ENCODE measurements around the gene PAK4. TPM values are rescaled to one million over a fixed set of nuclear protein-coding genes. Genes with fewer than 3 reads are reported as not detected.

The PAK4 gene
- total and polyA plus RNA-seq, 9 of the 15 experiments (the other 6 are each of a cell fraction or from before 2014, with no cell fraction given), result 0.21 to 33.5 (median 5.8) TPM

DNA sequence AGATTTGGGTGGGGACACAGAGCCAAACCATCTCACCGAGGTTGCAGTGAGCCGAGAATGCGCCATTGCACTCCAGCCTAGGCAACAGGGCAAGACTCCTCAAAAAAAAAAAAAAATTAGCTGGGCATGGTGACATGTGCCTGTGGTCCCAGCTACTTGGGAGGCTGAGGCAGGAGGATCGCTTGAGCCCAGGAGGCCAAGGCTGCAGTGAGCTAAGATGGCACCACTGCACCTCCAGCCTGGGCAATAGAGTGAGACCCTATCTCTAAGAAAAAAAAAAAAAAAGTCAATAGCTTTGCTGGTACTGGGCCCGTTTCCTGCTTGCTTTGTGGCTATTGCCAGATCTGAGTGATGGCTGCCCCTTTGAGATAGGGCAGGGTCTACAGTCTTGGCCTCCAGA is 28.3 kb upstream of the PAK4 start:
- Histone ChIP-seq H2AFZ (ENCODE audit: low read depth, low read length) (no peak overlapping the region), H4K20me1 (replicated peaks; ENCODE audit: control insufficient read depth, insufficient read depth, low read length) (no peaks in the 10 kb centered on the region; the same call in 1 of the 2 replicates), H3K27me3 (ENCODE audit: control insufficient read depth in 2 of 2, insufficient read depth in 2 of 2, low read length in 2 of 2) (peaks cover 14 to 23% of the 10 kb centered on the region in 2 experiments; a peak in 4 of 5 replicates), H3K79me2 (ENCODE audit: control insufficient read depth, insufficient read depth, low read length) (no peaks in the 10 kb centered on the region), H3K27ac (ENCODE audit: extremely low read depth, low read depth, low read length) (no peak overlapping the region), H3K36me3 (ENCODE audit: control insufficient read depth, insufficient read depth, low read length) (no peaks in the 10 kb centered on the region), H3K4me2 (ENCODE audit: insufficient read depth, low read length) (no peak overlapping the region), H3K9me3 (replicated peaks; ENCODE audit: control insufficient read depth, insufficient read depth, low read depth, low read length) (no peaks in the 10 kb centered on the region), H3K4me3 (no peak overlapping the region), H3K4me1 (replicated peaks in 1 of 2; ENCODE audit: control insufficient read depth in 2 of 2, insufficient read depth in 2 of 2, low read length in 2 of 2) (no peaks in the 10 kb centered on the region), H3K9ac (ENCODE audit: insufficient read depth in 1 of 2, low read depth in 2 of 2, low read length in 2 of 2) (no peak overlapping the region), H3K9me1 (ENCODE audit: control insufficient read depth, insufficient read depth, low read length) (no peaks in the 10 kb centered on the region)
- in situ Hi-C loops (cut with MboI), result no loop called here
- intact Hi-C loops (cut with micrococcal nuclease), result no loop called here
- FAIRE-seq, result no peak
- POLR2A ChIA-PET, result no interaction called here
- no peak for TF ChIP-seq CEBPG (CRISPR knock-in tag; IDR thresholded peaks at IDR 0.05)
- TF ChIP-seq CEBPG (tag; conservative IDR thresholded peaks at IDR 0.05 in 1 of 2, IDR thresholded peaks at IDR 0.05 in 1 of 2), result no peak
- peak; percentile 78 for TF ChIP-seq ZNF121 (CRISPR knock-in tag; conservative IDR thresholded peaks at IDR 0.05)
- DNase-seq (ENCODE audit: extremely low read depth in 1 of 4, low spot score in 3 of 4), result no peak
- CTCF ChIA-PET (ENCODE audit: low intra/inter-chr PET ratio), result no interaction called here
- no TSS peak for BruUV-seq (replicated peaks)
- 3% methylated on average over 5 of the region's 5 CpGs for WGBS (ENCODE audit: insufficient coverage, low coverage, missing lambda C conversion rate)
- ATAC-seq, result no peak

GRCh38 chr19:39097721-39098120 is 27.9 kb upstream of the PAK4 start:
- in situ Hi-C loops (cut with MboI), result no loop called here
- H3K79me2 ChIP-seq (ENCODE audit: control insufficient read depth, insufficient read depth, low read length), result no peaks in the 10 kb centered on the region
- no TSS peak for BruUV-seq (replicated peaks)

More at GRCh38 chr19:39097721-39098120, 27.9 kb upstream of the PAK4 start:
- H3K4me2 ChIP-seq (ENCODE audit: insufficient read depth, low read length), result no peak overlapping the region
- CTCF ChIA-PET (ENCODE audit: low intra/inter-chr PET ratio), result interaction anchor here (0.6 kb wide), 1 partner anchor 48 kb away, joined by 3 read pairs; no protein-coding TSS in a partner anchor
- H4K20me1 ChIP-seq (replicated peaks; ENCODE audit: control insufficient read depth, insufficient read depth, low read length), result no peaks in the 10 kb centered on the region; the same call in 1 of the 2 replicates
- TF ChIP-seq RBM25 (IDR thresholded peaks at IDR 0.05; ENCODE audit: low read depth, low read length, severe bottlenecking) (peak; percentile 57), ADNP (tag; IDR thresholded peaks at IDR 0.05) (0 out of 2 replicates have a peak, but pooled peaks have one; percentile 34), ZNF143 (CRISPR knock-in tag; IDR thresholded peaks at IDR 0.05) (no peak), KDM1A (IDR thresholded peaks at IDR 0.05) (0 out of 4 replicates have a peak, but pooled peaks of 1 of the 2 experiments have one; percentile 19)
- DNase-seq (ENCODE audit: extremely low read depth in 1 of 4, low spot score in 3 of 4) (no peak), FAIRE-seq (no peak), ATAC-seq (no peak)
- peaks cover 14 to 23% of the 10 kb centered on the region in 2 experiments; a peak in 4 of 5 replicates for H3K27me3 ChIP-seq (ENCODE audit: control insufficient read depth in 2 of 2, insufficient read depth in 2 of 2, low read length in 2 of 2)
- H3K4me1 ChIP-seq (replicated peaks in 1 of 2; ENCODE audit: control insufficient read depth in 2 of 2, insufficient read depth in 2 of 2, low read length in 2 of 2), result no peaks in the 10 kb centered on the region
- H3K4me3 ChIP-seq, result no peak overlapping the region
- 0% methylated on average over 2 of the region's 2 CpGs for WGBS (ENCODE audit: insufficient coverage, low coverage, missing lambda C conversion rate)
- no peaks in the 10 kb centered on the region for H3K9me1 ChIP-seq (ENCODE audit: control insufficient read depth, insufficient read depth, low read length)
- no peak overlapping the region for H2AFZ ChIP-seq (ENCODE audit: low read depth, low read length)
- POLR2A ChIA-PET, result no interaction called here
- H3K36me3 ChIP-seq (ENCODE audit: control insufficient read depth, insufficient read depth, low read length), result no peaks in the 10 kb centered on the region
- H3K9me3 ChIP-seq (replicated peaks; ENCODE audit: control insufficient read depth, insufficient read depth, low read depth, low read length), result no peaks in the 10 kb centered on the region
- no peak overlapping the region for H3K27ac ChIP-seq (ENCODE audit: extremely low read depth, low read depth, low read length)
- intact Hi-C loops (cut with micrococcal nuclease), result no loop called here
- no peak overlapping the region for H3K9ac ChIP-seq (ENCODE audit: insufficient read depth in 1 of 2, low read depth in 2 of 2, low read length in 2 of 2)
